Activated CD8-positive, alpha-beta memory T cell treated with anti-CD3 and anti-CD28 coated beads for 1 hour (primary cell): ENCODE data around the gene GALNT7.
"Not testable (repeated sequence)": the region's sequence is repeated elsewhere in the genome, so short reads cannot be mapped to it uniquely, and the experiment has no call there.

Experiments
- DNase-seq, 2 donors: peaks; one replicate each; pipeline ENCODE4 v3.0.0-alpha.2; 2020; ENCODE audit warnings: low read depth in 1 of 2; ENCODE audit errors: extremely low read depth in 1 of 2

The GALNT7 gene

DNA sequence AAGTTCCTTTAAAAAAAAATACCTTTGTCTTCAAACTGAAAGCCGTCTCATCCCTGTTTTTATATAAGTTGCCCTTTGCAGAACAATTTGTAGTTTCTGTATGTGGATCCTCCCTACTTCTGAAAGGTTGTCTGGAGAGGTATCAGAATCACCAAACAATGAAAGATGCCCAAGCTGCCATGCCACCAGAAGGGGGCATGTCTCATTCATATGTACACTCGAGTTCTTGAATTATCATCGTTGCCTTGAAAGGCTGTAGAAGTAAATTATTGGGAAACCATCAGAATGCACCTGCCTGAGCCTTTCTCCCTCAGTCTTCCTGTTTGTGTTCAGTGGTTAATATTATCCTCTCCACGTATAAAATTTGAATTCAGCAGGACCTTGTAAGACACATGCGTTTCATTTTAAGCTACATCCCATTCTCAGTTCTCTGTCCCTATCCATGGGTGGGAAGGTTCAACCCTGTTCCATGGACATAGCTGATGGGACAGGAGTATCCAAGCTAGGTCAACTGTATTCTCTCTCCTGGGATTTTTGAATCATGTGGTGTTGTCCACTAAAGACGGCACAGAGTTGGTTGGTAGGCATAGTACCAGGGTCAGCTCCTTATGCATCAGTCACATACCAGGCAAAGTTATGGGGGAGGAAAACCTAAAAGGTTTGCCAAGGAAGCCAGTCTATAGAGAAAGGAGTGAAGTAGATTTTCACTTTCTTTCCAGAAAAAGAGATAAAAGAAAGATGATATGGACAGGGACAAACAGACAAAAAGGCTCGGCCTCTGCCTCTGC is 24.0 kb downstream of the GALNT7 start:
- DNase-seq: no peak

DNA sequence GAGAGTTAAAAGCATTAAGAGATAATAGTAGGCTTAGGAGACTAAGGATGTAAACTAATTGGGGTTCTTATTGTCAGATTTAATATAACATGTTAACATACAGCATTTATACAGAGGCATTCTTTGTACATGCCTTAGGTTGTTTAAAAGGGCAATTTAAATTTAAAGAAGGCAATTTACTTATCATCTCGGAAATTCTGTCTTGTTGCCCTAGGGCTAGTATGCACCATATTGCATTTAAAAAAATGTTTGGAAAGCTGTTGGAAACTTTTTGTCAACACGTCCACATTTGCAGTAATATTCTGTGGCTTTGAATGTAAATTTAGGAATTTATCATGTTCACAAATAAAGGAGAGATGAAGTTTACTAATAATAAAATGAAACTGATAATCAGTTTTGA is 25.5 kb downstream of the GALNT7 start:
- no peak for DNase-seq

DNA sequence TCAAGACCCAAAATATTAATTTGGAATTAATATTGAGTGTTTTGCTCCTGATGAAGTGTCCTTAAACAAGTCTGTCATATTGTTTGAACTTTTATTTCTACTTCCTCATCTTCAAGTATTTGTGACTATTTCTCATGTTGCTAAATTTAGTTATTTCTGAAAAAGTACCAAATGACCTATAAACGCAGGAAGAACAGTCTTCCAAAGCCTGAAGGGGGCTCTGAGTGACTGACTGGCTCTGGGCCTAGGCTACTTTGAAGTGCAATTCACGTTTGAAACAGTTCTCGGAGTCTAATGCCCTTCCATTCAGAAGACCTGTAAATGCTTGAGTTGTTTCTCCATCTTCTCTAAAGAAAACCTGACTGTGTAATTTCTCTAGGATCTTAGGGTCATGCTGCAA is 26.5 kb downstream of the GALNT7 start:
- no peak for DNase-seq

DNA sequence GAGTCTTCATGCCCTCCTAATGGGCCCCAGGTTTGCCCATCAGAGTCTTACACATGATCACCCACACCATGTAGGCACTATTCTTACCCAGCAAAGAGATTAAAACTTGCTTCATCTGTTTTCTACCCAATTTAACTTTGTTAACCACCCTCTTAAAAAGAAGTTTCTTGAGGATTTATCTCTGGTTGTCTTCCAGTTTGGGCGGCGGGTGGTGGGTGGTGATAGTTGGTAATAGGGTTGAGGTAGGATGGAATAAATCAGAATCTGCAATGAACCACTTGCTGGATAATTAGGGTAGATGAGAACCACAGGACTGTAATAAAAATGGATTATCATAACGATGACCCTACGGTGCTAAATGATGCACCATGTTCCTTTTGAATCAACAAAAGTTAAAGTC is 30.9 kb downstream of the GALNT7 start:
- no peak for DNase-seq

DNA sequence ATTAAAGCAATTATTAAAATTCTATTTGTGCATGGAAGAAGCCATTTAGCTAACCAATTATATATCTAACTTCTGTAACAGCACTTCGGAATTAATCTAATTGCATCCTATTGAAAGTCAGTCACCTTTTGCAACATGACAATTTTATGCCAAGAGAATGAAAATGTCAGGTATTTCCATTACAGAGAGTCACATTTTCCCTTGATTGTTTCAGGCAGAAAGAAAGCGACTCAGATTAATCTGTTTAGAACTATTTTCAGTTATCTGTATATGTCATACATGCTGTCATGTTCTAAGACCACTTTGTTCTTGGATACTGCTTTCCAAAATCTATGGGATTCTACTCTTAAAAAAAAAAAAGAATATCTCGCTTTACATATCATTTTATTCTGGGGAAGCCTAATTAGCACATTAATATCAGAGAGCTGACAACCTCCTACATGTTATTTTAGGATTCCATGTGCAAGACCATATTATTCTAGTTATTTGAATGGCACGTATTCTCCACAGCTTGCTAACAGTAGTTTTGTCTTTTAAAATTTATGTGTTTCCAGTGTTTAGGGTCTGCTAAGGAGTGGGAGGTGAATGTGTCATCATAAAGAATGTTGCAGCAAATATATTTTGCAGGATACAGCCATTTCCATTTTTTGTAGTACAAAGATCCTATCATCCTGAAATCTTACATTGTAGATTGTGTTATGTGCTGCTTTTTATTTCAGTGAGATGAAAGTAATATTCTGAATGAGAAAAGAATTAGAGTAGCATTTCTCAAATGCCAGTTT is 31.7 kb downstream of the GALNT7 start:
- DNase-seq: no peak

DNA sequence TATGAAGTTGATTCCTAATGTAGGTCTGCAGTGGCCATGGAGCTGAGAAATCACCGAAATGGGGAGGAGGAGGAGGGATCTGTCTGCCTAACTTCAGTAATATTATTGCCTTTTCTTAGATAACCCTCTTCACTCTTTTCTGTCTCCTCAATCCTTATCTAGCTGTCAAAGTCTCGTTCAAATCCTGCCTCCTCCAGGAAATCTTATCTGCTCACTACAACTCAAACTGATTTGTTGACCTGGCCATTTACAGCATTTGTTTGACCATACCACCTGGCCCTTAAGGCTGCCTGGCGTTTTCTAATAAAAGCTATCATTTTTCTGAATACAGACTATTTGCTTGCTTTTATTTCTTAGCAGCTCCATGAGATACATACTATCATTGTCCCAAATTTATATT is 33.8 kb downstream of the GALNT7 start:
- no peak for DNase-seq

DNA sequence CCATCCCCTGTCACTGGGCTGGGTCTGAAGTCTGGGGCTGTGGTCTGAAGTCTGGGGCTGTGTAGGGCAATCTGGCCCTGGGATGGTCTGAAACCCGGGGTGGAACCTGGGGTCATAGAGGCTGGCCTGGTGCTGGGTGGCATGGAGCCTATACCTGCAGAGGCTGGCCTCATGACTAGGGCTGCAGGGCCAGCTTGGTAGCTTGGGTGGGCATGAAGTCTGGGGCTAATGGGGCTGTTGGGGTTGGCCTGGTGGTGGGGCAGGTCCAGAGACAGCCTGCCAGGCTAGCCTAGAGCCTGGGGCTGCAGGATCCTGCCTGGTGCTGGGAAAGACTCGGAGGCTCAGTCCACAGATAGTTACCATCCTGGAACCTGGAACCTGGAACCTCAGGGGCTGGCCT is 37.0 kb downstream of the GALNT7 start:
- DNase-seq: no peak

DNA sequence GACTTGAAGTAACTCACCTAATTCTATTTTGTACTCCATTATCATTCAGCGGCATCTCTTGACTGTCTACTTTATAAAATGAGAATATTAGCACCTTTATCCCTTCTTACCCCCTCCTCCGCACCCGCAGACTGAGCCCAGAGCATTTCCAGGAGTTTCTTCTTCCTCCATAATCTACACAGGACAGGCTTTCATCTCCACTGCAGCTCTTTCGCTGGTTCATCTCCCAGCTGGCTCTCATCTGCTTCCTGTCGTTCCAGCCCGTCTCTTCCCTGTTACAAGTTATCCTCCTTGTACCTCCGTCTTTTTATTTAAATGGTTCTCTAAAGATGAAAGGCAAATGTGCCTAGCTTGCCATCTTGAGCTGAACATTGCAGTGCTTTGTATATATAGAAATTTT is 39.8 kb downstream of the GALNT7 start:
- DNase-seq: no peak

DNA sequence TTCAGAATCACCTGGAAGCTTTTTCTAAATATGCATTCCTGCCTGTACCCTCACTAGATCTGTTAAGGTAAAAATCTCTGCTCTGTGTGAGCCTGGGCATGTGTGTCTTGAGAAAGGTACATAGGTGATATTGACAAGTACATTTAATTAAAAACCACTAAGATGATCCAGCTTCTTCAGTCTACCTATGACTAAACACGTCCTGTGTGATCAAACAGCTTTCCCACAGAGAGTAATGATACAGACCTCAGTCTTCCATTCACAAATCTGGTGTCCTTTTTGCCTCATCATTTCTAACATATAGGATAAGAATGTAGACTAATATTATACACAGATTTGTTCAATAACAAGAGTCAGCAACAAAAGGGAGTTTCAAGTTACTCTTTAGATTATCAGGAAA is 42.6 kb downstream of the GALNT7 start:
- DNase-seq: no peak

DNA sequence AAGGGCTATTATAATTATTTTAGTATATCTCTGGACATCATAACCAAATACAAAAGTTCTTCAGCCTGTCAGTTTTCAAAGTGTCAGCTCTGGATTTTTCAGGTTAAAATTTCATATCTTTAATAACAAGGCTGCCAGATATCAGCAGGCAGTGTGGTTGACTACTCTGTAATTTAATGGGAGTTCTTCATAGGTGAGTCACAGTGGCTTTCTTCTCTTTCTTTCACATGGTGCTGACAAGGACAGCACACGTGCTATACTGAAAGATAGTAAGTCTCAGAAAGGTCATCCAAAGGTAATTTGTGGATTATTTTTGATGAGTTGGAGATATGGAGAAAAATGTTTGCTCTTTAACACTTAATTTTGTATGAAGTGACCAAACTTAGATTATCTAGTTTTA is 43.2 kb downstream of the GALNT7 start:
- DNase-seq: no peak

DNA sequence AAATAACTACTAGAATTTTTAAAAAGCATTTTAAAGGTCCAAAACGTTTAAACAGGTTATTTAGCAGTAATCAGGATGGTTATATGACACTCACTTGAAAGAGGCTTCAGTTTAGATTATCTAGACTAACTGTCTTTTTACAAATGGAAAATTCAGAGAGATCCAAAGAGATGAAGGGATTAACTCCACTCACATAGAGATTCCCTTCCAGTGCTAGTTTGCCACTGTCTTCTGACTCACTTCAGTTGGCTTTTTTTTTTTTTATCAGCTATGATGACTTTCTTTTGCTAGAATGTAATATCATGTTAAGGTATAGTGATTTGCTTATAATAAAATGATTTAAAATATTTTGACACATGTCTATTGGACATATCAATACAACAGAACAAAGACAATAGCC is 43.8 kb downstream of the GALNT7 start:
- no peak for DNase-seq

DNA sequence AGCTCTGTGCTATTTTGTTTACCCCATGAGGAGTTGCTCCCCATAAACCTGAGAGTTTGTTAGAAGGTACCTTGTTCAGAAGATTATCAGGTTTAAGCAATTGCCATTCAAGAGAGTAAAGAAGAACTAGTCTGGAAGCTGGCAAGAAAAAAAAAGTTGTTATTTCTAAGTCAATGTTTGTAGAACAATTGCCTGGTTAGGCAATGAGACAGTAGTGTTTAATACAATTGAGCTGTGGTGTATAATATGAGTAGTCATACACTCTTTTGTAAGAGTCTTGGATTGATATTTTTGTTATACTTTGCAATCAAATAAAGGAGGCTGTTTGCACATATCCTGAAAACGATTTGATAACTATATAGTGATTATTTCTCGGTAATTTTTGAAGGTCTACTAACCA is 44.7 kb downstream of the GALNT7 start:
- DNase-seq: no peak

DNA sequence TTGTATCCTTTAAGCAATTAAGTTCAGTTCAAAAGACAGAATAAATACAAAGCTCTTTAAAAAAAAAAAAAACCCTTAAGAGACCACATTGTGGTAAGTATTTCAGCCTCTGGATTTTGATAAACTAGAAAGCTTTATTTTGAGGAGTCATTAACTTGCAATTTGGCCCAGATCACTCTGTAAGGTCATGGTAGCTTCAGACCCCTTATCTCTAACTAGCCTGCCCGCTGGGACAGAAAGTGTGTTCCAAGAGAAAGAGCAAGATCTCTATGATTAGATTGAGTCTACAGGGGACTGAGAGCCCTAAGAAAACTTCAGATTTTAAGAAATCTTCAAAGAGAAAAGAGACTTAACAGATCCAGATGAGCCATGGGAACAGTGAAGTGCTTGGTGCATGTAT is 45.6 kb downstream of the GALNT7 start:
- no peak for DNase-seq

DNA sequence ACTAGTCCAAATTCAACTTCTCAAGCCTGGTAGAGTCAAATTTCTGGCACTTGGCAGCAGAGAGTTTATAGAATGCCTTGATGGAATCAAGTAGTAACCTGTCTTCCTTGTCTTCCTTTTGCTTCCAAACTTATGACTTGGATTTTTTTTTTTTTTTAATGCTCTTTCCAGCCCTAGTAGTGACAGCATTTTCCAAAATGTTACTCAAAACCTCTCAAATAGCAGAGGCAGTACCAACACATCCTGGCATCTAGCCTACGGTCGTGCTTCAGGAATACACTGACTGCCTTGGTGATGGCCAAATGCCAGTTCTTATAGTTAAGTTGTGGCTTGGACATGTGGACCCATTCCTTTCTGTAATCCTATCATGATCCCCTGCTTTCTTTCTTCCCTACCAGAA is 46.0 kb downstream of the GALNT7 start:
- no peak for DNase-seq

DNA sequence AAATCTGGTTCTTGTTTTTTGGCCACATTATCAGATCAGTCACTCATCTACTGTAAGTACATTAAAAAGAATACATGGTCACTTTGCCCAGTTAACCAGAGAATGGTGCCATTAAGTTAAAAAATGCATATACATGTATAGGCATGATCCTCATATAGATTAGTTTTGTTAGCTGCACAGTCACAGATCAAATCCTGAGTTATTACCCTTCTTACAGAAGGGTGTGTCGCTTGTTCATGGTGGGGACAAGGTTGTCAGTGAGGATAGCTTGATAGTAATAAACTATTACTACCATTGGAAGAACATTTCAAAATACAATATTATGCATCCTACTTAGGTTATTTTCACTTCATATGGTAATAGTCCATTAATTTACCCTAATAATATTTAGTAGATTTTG is 48.5 kb downstream of the GALNT7 start:
- no peak for DNase-seq

DNA sequence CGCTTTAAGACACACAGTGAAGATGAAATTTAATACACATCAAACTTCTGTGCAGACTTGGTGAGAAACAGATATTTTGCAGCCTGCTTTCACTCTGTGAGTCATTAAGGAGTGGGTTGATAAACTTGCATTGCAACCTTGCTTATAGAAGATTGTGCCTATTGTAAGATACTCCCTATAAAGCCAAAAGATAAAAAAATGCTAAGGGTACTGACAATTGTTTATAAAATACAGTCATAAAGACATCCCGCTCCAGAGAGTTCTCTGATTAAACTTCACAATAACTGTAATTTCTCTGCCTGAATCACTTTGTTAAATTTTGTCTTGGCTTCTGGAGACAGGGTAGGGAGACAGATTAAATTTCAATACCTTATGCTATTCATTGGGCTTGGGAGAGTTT is 49.1 kb downstream of the GALNT7 start:
- no peak for DNase-seq

DNA sequence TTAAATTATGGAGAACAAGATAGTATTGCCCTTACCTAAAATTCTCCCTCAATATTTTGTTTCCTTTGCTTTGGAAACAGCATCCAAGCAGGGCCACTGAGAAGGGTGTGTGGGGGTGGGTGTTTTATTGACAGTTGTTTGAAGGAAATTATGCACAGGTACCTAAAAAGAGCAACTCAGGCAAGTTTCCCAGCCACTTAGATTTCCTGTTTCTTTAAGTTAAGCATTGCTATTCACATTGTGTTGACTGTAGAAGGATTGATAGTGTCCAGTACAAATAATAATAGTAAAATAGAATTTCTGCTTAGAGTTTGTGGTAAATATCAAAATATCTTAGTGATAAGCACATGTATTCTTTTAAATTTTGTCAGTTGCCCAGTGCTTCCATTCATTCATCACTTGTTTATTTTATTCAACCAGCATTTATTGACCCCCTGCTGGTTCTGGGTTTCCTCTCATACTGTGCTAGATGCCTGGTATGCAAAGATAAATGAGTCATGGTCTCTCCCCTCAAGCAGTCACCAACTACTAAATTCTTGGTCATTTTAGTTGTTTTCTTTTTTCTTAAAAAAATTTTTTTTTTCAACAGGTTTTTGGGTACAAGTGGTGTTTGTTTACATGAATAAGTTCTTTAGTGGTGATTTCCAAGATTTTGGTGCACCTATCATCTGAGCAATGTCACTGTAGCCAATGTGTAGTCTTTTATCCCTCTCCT is 50.0 kb downstream of the GALNT7 start:
- DNase-seq: no peak

DNA sequence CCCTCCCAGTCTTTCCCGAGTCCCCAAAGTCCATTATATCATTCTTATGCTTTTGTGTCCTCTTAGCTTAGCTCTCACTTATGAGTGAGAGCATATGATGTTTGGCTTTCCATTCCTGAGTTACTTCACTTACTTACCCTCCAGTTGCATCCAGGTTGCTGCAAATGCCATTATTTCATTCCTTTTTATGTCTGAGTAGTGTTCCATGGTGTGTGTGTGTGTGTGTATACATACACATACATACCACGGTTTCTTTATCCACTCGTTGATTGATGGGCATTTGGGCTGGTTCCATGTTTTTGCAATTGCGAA is 50.5 kb downstream of the GALNT7 start:
- not testable (repeated sequence) for DNase-seq

DNA sequence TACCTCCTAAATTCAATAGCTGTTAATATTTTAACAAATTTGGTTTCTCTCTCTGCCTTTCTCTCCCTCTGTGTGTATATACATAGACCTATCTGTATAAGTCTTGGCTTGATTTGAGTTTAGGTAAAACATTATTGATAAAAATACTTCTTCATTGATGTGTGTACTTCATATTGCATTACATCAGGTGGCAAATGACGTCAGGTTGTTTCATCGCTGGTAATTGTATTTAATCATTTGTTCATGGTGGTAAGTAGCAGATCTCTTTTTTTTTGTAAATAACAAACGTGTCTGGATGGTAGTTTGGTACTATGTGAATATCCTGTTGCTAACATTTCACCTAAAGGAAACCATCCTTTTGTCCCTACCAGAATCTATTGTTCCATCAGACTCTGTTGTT is 55.1 kb downstream of the GALNT7 start:
- no peak for DNase-seq

DNA sequence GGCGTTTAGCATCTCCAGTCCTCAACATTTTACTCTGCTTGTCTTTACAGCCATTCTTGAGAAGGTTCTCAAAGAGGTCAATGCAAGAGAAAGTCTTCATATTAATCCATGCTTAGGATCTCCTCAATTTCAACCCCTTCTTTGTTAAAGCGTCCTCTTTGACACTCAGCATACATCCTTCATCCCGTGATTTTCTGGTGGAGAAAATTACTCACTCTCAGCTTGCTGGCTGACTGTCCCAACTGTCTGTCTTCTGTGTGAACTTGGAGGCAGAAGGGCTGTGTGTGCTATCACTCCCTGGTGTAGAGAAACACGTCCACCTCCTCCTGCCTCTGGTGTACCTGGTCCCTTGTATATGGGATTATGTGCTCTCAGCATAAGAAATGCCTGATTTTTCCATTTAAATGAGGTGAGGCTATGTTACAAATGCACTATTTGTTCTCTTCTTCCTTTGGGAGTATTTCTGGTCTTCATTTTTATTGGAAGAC is 57.8 kb downstream of the GALNT7 start:
- DNase-seq: no peak

DNA sequence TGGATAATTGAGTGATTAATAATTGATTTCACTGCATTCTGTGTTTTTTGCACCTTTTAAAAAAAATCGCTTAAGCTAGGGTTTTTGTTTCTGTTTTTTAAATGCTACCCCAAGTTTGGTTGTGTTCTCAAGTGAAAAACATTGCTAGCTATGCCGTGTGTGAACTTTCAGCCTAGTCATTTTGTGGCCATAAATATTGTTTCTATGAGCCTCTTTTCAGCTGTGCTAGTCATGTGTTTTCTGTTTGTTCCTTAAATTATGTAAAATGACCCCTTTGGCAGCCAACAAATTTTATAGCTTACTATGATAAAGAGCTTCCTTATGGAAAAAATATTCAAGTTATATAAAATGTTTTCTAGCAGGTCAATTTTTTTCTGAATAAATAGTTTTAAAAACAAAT is 59.1 kb downstream of the GALNT7 start:
- no peak for DNase-seq

DNA sequence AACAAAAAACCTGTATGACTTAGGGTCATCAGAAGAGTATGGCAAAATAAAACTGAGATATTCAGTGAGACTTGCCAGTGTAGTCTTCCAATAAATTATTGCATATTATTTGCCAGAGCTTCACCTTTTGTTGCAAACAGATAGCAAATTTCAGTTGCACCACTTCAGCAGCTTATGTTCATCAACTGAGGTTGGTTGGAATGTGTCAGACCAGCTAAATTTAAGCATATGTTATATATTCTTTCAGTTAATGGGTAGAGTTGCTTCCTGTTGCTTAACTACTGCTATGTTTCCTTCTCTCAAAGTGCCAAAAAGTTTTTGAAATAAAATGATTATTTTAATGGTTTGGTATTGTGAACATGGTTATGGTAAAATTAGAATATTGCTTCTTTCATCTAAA is 61.5 kb downstream of the GALNT7 start:
- no peak for DNase-seq
